Endodermal cell (in vitro differentiated cells): ENCODE measurements around the gene CNTROB. TPM values are rescaled to one million over a fixed set of nuclear protein-coding genes. Genes with fewer than 3 reads are reported as not detected.

Experiments
- DNase-seq: peaks from one replicate; pipeline ENCODE4 v3.0.0-alpha.2; 2017
- H3K27ac ChIP-seq: 2 replicates; pipeline ENCODE4 v1.5.1; 2013; ENCODE audit warnings: mild to moderate bottlenecking, low read depth, low read length, moderate library complexity
- H3K27me3 ChIP-seq: 2 replicates; pipeline ENCODE4 v1.6.1; 2013; ENCODE audit warnings: mild to moderate bottlenecking, low read length, moderate library complexity; ENCODE audit not compliant: insufficient read depth, control insufficient read depth, poor library complexity, severe bottlenecking
- H3K36me3 ChIP-seq: 2 replicates; pipeline ENCODE4 v1.7.0; 2013; ENCODE audit warnings: mild to moderate bottlenecking, low read length, moderate library complexity; ENCODE audit not compliant: control insufficient read depth, insufficient read depth
- H3K4me1 ChIP-seq: one replicate; pipeline ENCODE4 v1.7.0; 2013; ENCODE audit warnings: low read length; ENCODE audit not compliant: control insufficient read depth, insufficient read depth
- H3K4me3 ChIP-seq: 2 replicates; pipeline ENCODE4 v1.5.1; 2013; ENCODE audit warnings: mild to moderate bottlenecking, low read length, moderate library complexity
- H3K9ac ChIP-seq: 2 replicates; pipeline ENCODE4 v1.6.1; 2013; ENCODE audit warnings: mild to moderate bottlenecking, low read length, moderate library complexity; ENCODE audit not compliant: poor library complexity, severe bottlenecking; ENCODE audit errors: extremely low read depth
- H3K9me3 ChIP-seq: 2 replicates; pipeline ENCODE4 v1.6.1; 2013; ENCODE audit warnings: mild to moderate bottlenecking, low read length, moderate library complexity; ENCODE audit not compliant: control insufficient read depth
- H3K27ac Mint-ChIP-seq: 2 replicates; pipeline ENCODE4 v1.8.0; 2020; ENCODE audit warnings: mixed read lengths
- H3K27me3 Mint-ChIP-seq: 2 replicates; pipeline ENCODE4 v1.8.0; 2021; ENCODE audit warnings: mild to moderate bottlenecking, mixed read lengths; ENCODE audit not compliant: insufficient read depth
- H3K36me3 Mint-ChIP-seq: 2 replicates; pipeline ENCODE4 v1.8.0; 2020; ENCODE audit warnings: low read depth, mixed read lengths
- H3K4me1 Mint-ChIP-seq: 2 replicates; pipeline ENCODE4 v1.8.0; 2020; ENCODE audit warnings: mixed read lengths
- H3K4me3 Mint-ChIP-seq: 2 replicates; pipeline ENCODE4 v1.8.0; 2020; ENCODE audit warnings: mild to moderate bottlenecking, moderate library complexity, mixed read lengths
- H3K9me3 Mint-ChIP-seq: 2 replicates; pipeline ENCODE4 v1.8.0; 2020; ENCODE audit warnings: mild to moderate bottlenecking, mixed read lengths
- CTCF ChIP-seq: fragments of 200-600 bp; sonication (generic); conservative IDR thresholded peaks from 2 replicates; pipeline ENCODE4 v1.5.0; 2021; ENCODE audit warnings: antibody characterized with exemption, mild to moderate bottlenecking
- WGBS, 2 experiments: methylation state at CpG; one replicate each; pipeline versions ENCODE4 v1.1.5 to v1.1.7; 2013; ENCODE audit warnings: missing lambda C conversion rate in 2 of 2, mixed read lengths in 1 of 2; ENCODE audit not compliant: insufficient coverage in 1 of 2, insufficient read length in 1 of 2; 5-methylcytosine and 5-hydroxymethylcytosine counted together
- total RNA-seq, 2 donors: library from RNA; stranded (reverse); fragmentation: NEBNext Ultra II Directional in 1 of 2; extraction: Animal tissue kit (Norgen Biotek cat#: 25700) in 1 of 2; gene quantifications; 2 replicates in 1 of 2; 3 replicates in 1 of 2; pipeline ENCODE4 v1.2.1, GENCODE V29; 2021

The CNTROB gene
- total RNA-seq, 2 donors from 2014 or later: 47.5 to 57.4 TPM

- peaks cover 30% of the 10 kb centered on the region for H3K36me3 Mint-ChIP-seq
- H3K27me3 Mint-ChIP-seq: peaks cover 23% of the 10 kb centered on the region
- Histone ChIP-seq H3K9ac (peak overlapping the region; percentile 67), H3K9me3 (no peaks in the 10 kb centered on the region), H3K27me3 (peaks cover 16% of the 10 kb centered on the region), H3K4me1 (peaks cover 5% of the 10 kb centered on the region), H3K27ac (peak overlapping the region; percentile 47), H3K36me3 (peaks cover 38% of the 10 kb centered on the region), H3K4me3 (peak overlapping the region; percentile 95)
- peak overlapping the region; percentile 99 for H3K4me3 Mint-ChIP-seq
- no peak for TF ChIP-seq CTCF
- peaks cover 29% of the 10 kb centered on the region for H3K4me1 Mint-ChIP-seq
- DNase-seq: no peak
- H3K27ac Mint-ChIP-seq: peak overlapping the region; percentile 98
- WGBS, 2 experiments: 2 to 3% methylated on average over 8 to 17 of the region's 17 CpGs
- no peaks in the 10 kb centered on the region for H3K9me3 Mint-ChIP-seq
Measured at GRCh38 chr17:7932483-7932891, 481 bp downstream of the CNTROB start.

DNA sequence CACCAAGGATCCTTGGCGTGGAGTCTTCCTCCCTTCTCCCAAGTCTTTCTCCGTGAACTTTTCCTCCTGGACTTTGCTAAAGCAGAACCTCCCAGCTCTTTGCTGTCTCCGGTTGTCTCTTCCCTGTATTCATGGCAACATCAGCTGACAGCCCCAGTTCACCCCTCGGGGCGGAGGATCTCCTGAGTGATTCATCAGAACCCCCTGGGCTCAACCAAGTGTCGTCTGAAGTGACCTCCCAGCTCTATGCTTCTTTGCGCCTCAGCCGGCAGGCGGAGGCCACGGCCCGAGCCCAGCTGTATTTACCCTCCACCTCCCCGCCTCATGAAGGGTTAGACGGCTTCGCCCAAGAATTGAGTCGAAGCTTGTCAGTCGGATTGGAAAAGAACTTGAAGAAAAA lies 943 bp downstream of the CNTROB start:
- no peaks in the 10 kb centered on the region for H3K9me3 ChIP-seq
- DNase-seq: peak; percentile 87
- peak overlapping the region; percentile 98 for H3K27ac Mint-ChIP-seq
- peak overlapping the region; percentile 99 for H3K4me3 Mint-ChIP-seq
- H3K27me3 Mint-ChIP-seq: peaks cover 18% of the 10 kb centered on the region
- H3K4me1 ChIP-seq: peaks cover 5% of the 10 kb centered on the region
- peaks cover 27% of the 10 kb centered on the region for H3K4me1 Mint-ChIP-seq
- peak; percentile 58 for TF ChIP-seq CTCF
- H3K4me3 ChIP-seq: peak overlapping the region; percentile 95
- WGBS, 2 experiments: 9 to 14% methylated on average over 9 to 16 of the region's 16 CpGs
- peaks cover 31% of the 10 kb centered on the region for H3K36me3 Mint-ChIP-seq
- no peaks in the 10 kb centered on the region for H3K9me3 Mint-ChIP-seq
- H3K27me3 ChIP-seq: peaks cover 16% of the 10 kb centered on the region
- peak overlapping the region; percentile 67 for H3K9ac ChIP-seq
- peaks cover 40% of the 10 kb centered on the region for H3K36me3 ChIP-seq
- H3K27ac ChIP-seq: no peak overlapping the region

GRCh38 chr17:7935859-7936258 lies 3.9 kb downstream of the CNTROB start:
- TF ChIP-seq CTCF: no peak
- Histone ChIP-seq H3K4me3 (no peak overlapping the region), H3K27ac (no peak overlapping the region), H3K36me3 (peaks cover 59% of the 10 kb centered on the region), H3K9me3 (no peaks in the 10 kb centered on the region), H3K9ac (no peak overlapping the region), H3K27me3 (no peaks in the 10 kb centered on the region), H3K4me1 (peaks cover 5% of the 10 kb centered on the region)
- Mint-ChIP-seq H3K4me3 (no peak overlapping the region), H3K9me3 (no peaks in the 10 kb centered on the region), H3K27ac (no peak overlapping the region), H3K27me3 (no peaks in the 10 kb centered on the region), H3K36me3 (peaks cover 51% of the 10 kb centered on the region), H3K4me1 (peaks cover 18% of the 10 kb centered on the region)
- no peak for DNase-seq
